ENCODE results near the gene WFDC1. TPM values are rescaled to one million over a fixed set of nuclear protein-coding genes. Genes with fewer than 3 reads are reported as not detected.

WFDC1 gene
- total RNA-seq, 2 experiments from 2014 or later: not detected

GRCh38 chr16:84298376-84298899 lies 3.8 kb downstream of the WFDC1 start:
- no peaks in the 10 kb centered on the region for H3K36me3 Mint-ChIP-seq
- peaks cover 34% of the 10 kb centered on the region for H3K27me3 Mint-ChIP-seq
- no peaks in the 10 kb centered on the region for H3K9me3 Mint-ChIP-seq (ENCODE audit: low read depth)
- H3K27ac Mint-ChIP-seq: no peak overlapping the region
- CTCF ChIA-PET: no interaction called here
- H3K4me1 Mint-ChIP-seq: peaks cover 2% of the 10 kb centered on the region
- ATAC-seq (no peak), DNase-seq (no peak)
- H3K4me3 Mint-ChIP-seq: no peak overlapping the region

GRCh38 chr16:84299734-84300440 lies 5.2 kb downstream of the WFDC1 start:
- Mint-ChIP-seq H3K27ac (no peak overlapping the region), H3K4me1 (peaks cover 2% of the 10 kb centered on the region), H3K27me3 (peaks cover 20% of the 10 kb centered on the region), H3K4me3 (no peak overlapping the region), H3K36me3 (no peaks in the 10 kb centered on the region), H3K9me3 (ENCODE audit: low read depth) (no peaks in the 10 kb centered on the region)
- DNase-seq (no peak), ATAC-seq (no peak)
- CTCF ChIA-PET: no interaction called here

GRCh38 chr16:84302111-84302954 lies 7.7 kb downstream of the WFDC1 start:
- no peaks in the 10 kb centered on the region for H3K36me3 Mint-ChIP-seq
- DNase-seq (no peak), ATAC-seq (no peak)
- H3K9me3 Mint-ChIP-seq (ENCODE audit: low read depth): no peaks in the 10 kb centered on the region
- no peak overlapping the region for H3K4me3 Mint-ChIP-seq
- no peaks in the 10 kb centered on the region for H3K27me3 Mint-ChIP-seq
- CTCF ChIA-PET: no interaction called here
- H3K27ac Mint-ChIP-seq: no peak overlapping the region
- no peaks in the 10 kb centered on the region for H3K4me1 Mint-ChIP-seq

- ATAC-seq (no peak), DNase-seq (no peak)
- Mint-ChIP-seq H3K9me3 (ENCODE audit: low read depth) (no peaks in the 10 kb centered on the region), H3K4me1 (no peaks in the 10 kb centered on the region), H3K4me3 (no peak overlapping the region), H3K27me3 (no peaks in the 10 kb centered on the region), H3K27ac (no peak overlapping the region), H3K36me3 (no peaks in the 10 kb centered on the region)
- CTCF ChIA-PET: no interaction called here
Observed at GRCh38 chr16:84303023-84303422, 8.3 kb downstream of the WFDC1 start.

GRCh38 chr16:84303516-84303915 lies 8.8 kb downstream of the WFDC1 start:
- Mint-ChIP-seq H3K27me3 (no peaks in the 10 kb centered on the region), H3K4me1 (no peaks in the 10 kb centered on the region), H3K9me3 (ENCODE audit: low read depth) (no peaks in the 10 kb centered on the region), H3K27ac (no peak overlapping the region), H3K4me3 (no peak overlapping the region), H3K36me3 (no peaks in the 10 kb centered on the region)
- DNase-seq (no peak), ATAC-seq (no peak)
- CTCF ChIA-PET: no interaction called here

GRCh38 chr16:84306564-84306963 lies 11.9 kb downstream of the WFDC1 start:
- H3K4me1 Mint-ChIP-seq: no peaks in the 10 kb centered on the region
- H3K36me3 Mint-ChIP-seq: no peaks in the 10 kb centered on the region
- peaks cover 6% of the 10 kb centered on the region for H3K27me3 Mint-ChIP-seq
- no peak overlapping the region for H3K4me3 Mint-ChIP-seq
- no peaks in the 10 kb centered on the region for H3K9me3 Mint-ChIP-seq (ENCODE audit: low read depth)
- ATAC-seq (no peak), DNase-seq (no peak)
- CTCF ChIA-PET: interaction anchor here (0.9 kb wide), 1 partner anchor 107 kb away, joined by 3 read pairs; no protein-coding TSS in a partner anchor
- H3K27ac Mint-ChIP-seq: no peak overlapping the region

GRCh38 chr16:84307209-84307954 lies 12.7 kb downstream of the WFDC1 start:
- H3K27ac Mint-ChIP-seq: no peak overlapping the region
- ATAC-seq: no peak
- no peak for DNase-seq
- peaks cover 11% of the 10 kb centered on the region for H3K27me3 Mint-ChIP-seq
- CTCF ChIA-PET: interaction anchor here (0.9 kb wide), 1 partner anchor 107 kb away, joined by 3 read pairs; no protein-coding TSS in a partner anchor
- H3K36me3 Mint-ChIP-seq: no peaks in the 10 kb centered on the region
- H3K4me1 Mint-ChIP-seq: no peaks in the 10 kb centered on the region
- no peak overlapping the region for H3K4me3 Mint-ChIP-seq
- no peaks in the 10 kb centered on the region for H3K9me3 Mint-ChIP-seq (ENCODE audit: low read depth)

- H3K4me3 Mint-ChIP-seq: no peak overlapping the region
- ATAC-seq (peak; percentile 55), DNase-seq (no peak)
- no peak overlapping the region for H3K27ac Mint-ChIP-seq
- H3K36me3 Mint-ChIP-seq: no peaks in the 10 kb centered on the region
- peaks cover 16% of the 10 kb centered on the region for H3K27me3 Mint-ChIP-seq
- H3K4me1 Mint-ChIP-seq: no peaks in the 10 kb centered on the region
- H3K9me3 Mint-ChIP-seq (ENCODE audit: low read depth): no peaks in the 10 kb centered on the region
- CTCF ChIA-PET: no interaction called here
Observed at GRCh38 chr16:84308120-84308519, 13.4 kb downstream of the WFDC1 start.

GRCh38 chr16:84310642-84311041 lies 16.0 kb downstream of the WFDC1 start:
- Mint-ChIP-seq H3K4me3 (no peak overlapping the region), H3K27ac (no peak overlapping the region), H3K9me3 (ENCODE audit: low read depth) (no peaks in the 10 kb centered on the region), H3K4me1 (no peaks in the 10 kb centered on the region), H3K27me3 (peaks cover 35% of the 10 kb centered on the region), H3K36me3 (no peaks in the 10 kb centered on the region)
- ATAC-seq: no peak
- no peak for DNase-seq
- CTCF ChIA-PET: interaction anchor here (0.7 kb wide), 1 partner anchor 382 kb away, joined by 4 read pairs; no protein-coding TSS in a partner anchor

GRCh38 chr16:84312783-84313382 lies 18.2 kb downstream of the WFDC1 start:
- Mint-ChIP-seq H3K27me3 (peaks cover 35% of the 10 kb centered on the region), H3K4me3 (no peak overlapping the region), H3K4me1 (no peaks in the 10 kb centered on the region), H3K9me3 (ENCODE audit: low read depth) (no peaks in the 10 kb centered on the region), H3K27ac (no peak overlapping the region), H3K36me3 (no peaks in the 10 kb centered on the region)
- CTCF ChIA-PET: interaction anchor here (1.3 kb wide), 1 partner anchor 36 kb away, joined by 3 read pairs; no protein-coding TSS in a partner anchor
- DNase-seq (no peak), ATAC-seq (no peak)

GRCh38 chr16:84313921-84314320 lies 19.2 kb downstream of the WFDC1 start:
- ATAC-seq: no peak
- CTCF ChIA-PET: no interaction called here
- Mint-ChIP-seq H3K27ac (no peak overlapping the region), H3K4me1 (no peaks in the 10 kb centered on the region), H3K36me3 (no peaks in the 10 kb centered on the region), H3K4me3 (no peak overlapping the region), H3K27me3 (peaks cover 35% of the 10 kb centered on the region), H3K9me3 (ENCODE audit: low read depth) (peaks cover 3% of the 10 kb centered on the region)
- DNase-seq: no peak

GRCh38 chr16:84314373-84314772 lies 19.7 kb downstream of the WFDC1 start:
- Mint-ChIP-seq H3K27me3 (peaks cover 35% of the 10 kb centered on the region), H3K4me3 (no peak overlapping the region), H3K36me3 (no peaks in the 10 kb centered on the region), H3K27ac (no peak overlapping the region), H3K4me1 (no peaks in the 10 kb centered on the region), H3K9me3 (ENCODE audit: low read depth) (peaks cover 4% of the 10 kb centered on the region)
- ATAC-seq (no peak), DNase-seq (no peak)
- CTCF ChIA-PET: no interaction called here

- CTCF ChIA-PET: no interaction called here
- Mint-ChIP-seq H3K9me3 (ENCODE audit: low read depth) (peaks cover 4% of the 10 kb centered on the region), H3K4me1 (no peaks in the 10 kb centered on the region), H3K27ac (no peak overlapping the region), H3K27me3 (peaks cover 35% of the 10 kb centered on the region), H3K4me3 (no peak overlapping the region), H3K36me3 (no peaks in the 10 kb centered on the region)
- ATAC-seq: no peak
- DNase-seq: no peak
Observed at GRCh38 chr16:84314814-84315213, 20.1 kb downstream of the WFDC1 start.

All from activated CD8-positive, alpha-beta memory T cell treated with anti-CD3 and anti-CD28 coated beads, Interleukin-2, amount 10 ng/mL, durations not matched to agents 7 days and 5 days (primary cell).